Right lobe of liver (tissue), 6 donors: ENCODE measurements around the gene APOBEC3B. TPM values are rescaled to one million over a fixed set of nuclear protein-coding genes. Genes with fewer than 3 reads are reported as not detected.

Experiments used
- ATAC-seq, 4 donors: fragments of 200-7000 bp; cut with Tn5 transposase; one replicate each; pipeline ENCODE4 v1.9.1; 2020; ENCODE audit warnings: mild to moderate bottlenecking in 4 of 4, moderate library complexity in 4 of 4
- DNase-seq, 3 donors: peaks; one replicate each; pipeline ENCODE4 v3.0.0-alpha.2; 2020
- H3K27ac ChIP-seq, 3 donors: fragments of 200-600 bp; one replicate each; pipeline ENCODE4 v1.8.0; 2022
- H3K27me3 ChIP-seq, 2 donors: fragments of 200-600 bp; one replicate each; pipeline ENCODE4 v1.8.0; 2022
- H3K36me3 ChIP-seq, 4 donors: fragments of 200-600 bp; sonication (generic) in 1 of 4; one replicate each; pipeline versions ENCODE4 v1.5.1 to v1.8.0; 2017 to 2022; ENCODE audit warnings: control low read depth in 1 of 4
- H3K4me1 ChIP-seq, 4 donors: fragments of 200-600 bp; sonication (generic) in 1 of 4; one replicate each; pipeline versions ENCODE4 v1.5.1 to v1.8.0; 2017 to 2022; ENCODE audit warnings: control low read depth in 1 of 4
- H3K4me3 ChIP-seq, 3 donors: fragments of 200-600 bp; one replicate each; pipeline ENCODE4 v1.8.0; 2022
- H3K9me3 ChIP-seq, 4 donors: fragments of 200-600 bp; sonication (generic) in 1 of 4; one replicate each; pipeline versions ENCODE4 v1.5.1 to v1.8.0; 2017 to 2022; ENCODE audit warnings: control low read depth in 1 of 4
- CTCF ChIP-seq, 4 donors: fragments of 200-600 bp in 3 of 4; fragments of 450-650 bp in 1 of 4; IDR thresholded peaks; one replicate each; pipeline versions ENCODE4 v1.5.1 to v1.8.0; 2016 to 2022; ENCODE audit warnings: antibody characterized with exemption in 4 of 4, mild to moderate bottlenecking in 2 of 4
- POLR2A ChIP-seq: fragments of 450-650 bp; IDR thresholded peaks from one replicate; pipeline ENCODE4 v1.6.1; 2017; ENCODE audit warnings: antibody characterized with exemption, mild to moderate bottlenecking
- WGBS: methylation state at CpG from one replicate; pipeline ENCODE4 v1.1.6; 2018; ENCODE audit warnings: low coverage, low lambda C conversion rate; ENCODE audit not compliant: insufficient coverage; ENCODE audit errors: missing lambda C conversion rate; 5-methylcytosine and 5-hydroxymethylcytosine counted together
- intact Hi-C, 2 donors: fragments of 100-400 bp; cut with DNase I; formaldehyde crosslinking; loops; one replicate each; pipeline versions ENCODE4 v1.11.2 to v1.14.1; 2022
- total RNA-seq, 6 experiments: library from RNA; depleted of rRNA in 2 of 6; stranded (reverse); fragments of >200 nt in 2 of 6; fragmentation: NEBNext Ultra II Directional in 3 of 6; extraction: Animal tissue kit (Norgen Biotek cat#: 25700) in 3 of 6; gene quantifications; one replicate each; pipeline versions ENCODE4 v1.1.0 to v1.2.4, GENCODE V29; 2016 to 2023
- donor health status: DM: no; HTN: yes; CAD: no.
- donor health status: DM: no; HTN: no; CAD: no.
- donor health status: DM: no; HTN: no; CAD: no.
- donor health status: DM: no; HTN: yes; CAD: no.
- donor health status: DM: no; HTN: yes; CAD: no.

The APOBEC3B gene
- total RNA-seq, 6 experiments from 2014 or later = 0.61 to 1.6 (median 1.1) TPM

- WGBS = 19% methylated on average over 4 of the region's 9 CpGs
- peak in 3 of 4 donors; percentile 34 to 60 (median 57) for ATAC-seq
Observed at GRCh38 chr22:38963872-38964271, 18.3 kb upstream of the APOBEC3B start.

GRCh38 chr22:38964306-38964705 is 17.8 kb upstream of the APOBEC3B start:
- TF ChIP-seq CTCF (IDR thresholded peaks at IDR 0.05) (no peak), POLR2A (no peak)
- no peaks in the 10 kb centered on the region for H3K4me1 ChIP-seq
- intact Hi-C loops = no loop called here
- no peak for ATAC-seq
- no peaks in the 10 kb centered on the region for H3K9me3 ChIP-seq
- H3K4me3 ChIP-seq = no peak overlapping the region
- H3K27ac ChIP-seq = no peak overlapping the region
- DNase-seq = peak in 1 of 3 donors; percentile 46
- no peaks in the 10 kb centered on the region for H3K36me3 ChIP-seq
- WGBS = no CpG with 5 or more reads among the region's 7 CpGs
- no peaks in the 10 kb centered on the region for H3K27me3 ChIP-seq

More at GRCh38 chr22:38963872-38964271, 18.3 kb upstream of the APOBEC3B start:
- H3K27ac ChIP-seq = no peak overlapping the region
- H3K27me3 ChIP-seq = no peaks in the 10 kb centered on the region
- H3K36me3 ChIP-seq = no peaks in the 10 kb centered on the region
- peak in 1 of 3 donors; percentile 58 for DNase-seq
- H3K4me3 ChIP-seq = no peak overlapping the region
- no peaks in the 10 kb centered on the region for H3K9me3 ChIP-seq
- no peak for TF ChIP-seq POLR2A
- TF ChIP-seq CTCF (IDR thresholded peaks at IDR 0.05) = no peak
- intact Hi-C loops = no loop called here
- no peaks in the 10 kb centered on the region for H3K4me1 ChIP-seq

GRCh38 chr22:38964989-38965388 is 17.2 kb upstream of the APOBEC3B start:
- ATAC-seq = no peak
- Histone ChIP-seq H3K4me1 (no peaks in the 10 kb centered on the region), H3K27me3 (no peaks in the 10 kb centered on the region), H3K36me3 (no peaks in the 10 kb centered on the region), H3K27ac (no peak overlapping the region), H3K4me3 (no peak overlapping the region), H3K9me3 (no peaks in the 10 kb centered on the region)
- TF ChIP-seq CTCF (IDR thresholded peaks at IDR 0.05) (no peak), POLR2A (no peak)
- intact Hi-C loops = no loop called here
- WGBS = no CpG with 5 or more reads among the region's 4 CpGs
- peak in 1 of 3 donors; percentile 41 for DNase-seq

- Histone ChIP-seq H3K27me3 (no peaks in the 10 kb centered on the region), H3K4me1 (no peaks in the 10 kb centered on the region), H3K9me3 (no peaks in the 10 kb centered on the region), H3K4me3 (no peak overlapping the region), H3K36me3 (no peaks in the 10 kb centered on the region), H3K27ac (no peak overlapping the region)
- TF ChIP-seq POLR2A (no peak), CTCF (IDR thresholded peaks at IDR 0.05) (no peak)
- ATAC-seq (no peak), DNase-seq (peak in 1 of 3 donors; percentile 46)
- intact Hi-C loops = no loop called here
- WGBS = 84% methylated on average over 5 of the region's 14 CpGs
Observed at GRCh38 chr22:38965614-38966379, 16.4 kb upstream of the APOBEC3B start.
